HCT116 (cell line): ENCODE results near the gene RPL36AL. TPM values are rescaled to one million over a fixed set of nuclear protein-coding genes. Genes with fewer than 3 reads are reported as not detected.

Source experiments
- EGR1 ChIP-seq: IDR thresholded peaks from 2 replicates; pipeline ENCODE4 v1.6.1; 2012; ENCODE audit warnings: low read depth
- EZH2 ChIP-seq: fragments of 200-600 bp; sonication (generic); IDR thresholded peaks from 2 replicates; pipeline ENCODE4 v1.6.1; 2017; ENCODE audit warnings: antibody characterized with exemption, mixed run types
- EZH2phosphoT487 ChIP-seq: fragments of 200-600 bp; IDR thresholded peaks from 2 replicates; pipeline ENCODE4 v1.6.1; 2018; ENCODE audit warnings: antibody characterized with exemption, borderline replicate concordance
- REST ChIP-seq: IDR thresholded peaks from 2 replicates; pipeline ENCODE4 v1.6.1; 2012; ENCODE audit warnings: low read depth
- SP1 ChIP-seq: IDR thresholded peaks from 2 replicates; pipeline ENCODE4 v1.6.1; 2012; ENCODE audit warnings: low read depth
- SRF ChIP-seq: IDR thresholded peaks from 2 replicates; pipeline ENCODE4 v1.6.1; 2012; ENCODE audit warnings: low read depth
- TCF7L2 ChIP-seq: IDR thresholded peaks from 2 replicates; pipeline ENCODE4 v1.7.0; 2011; ENCODE audit warnings: borderline replicate concordance, inconsistent platforms; ENCODE audit not compliant: insufficient read depth, insufficient read length; ENCODE audit errors: extremely low read depth
- ZFX ChIP-seq: fragments of 450-650 bp; IDR thresholded peaks from 2 replicates; pipeline ENCODE4 v1.6.1; 2017
- total RNA-seq: library from RNA; stranded (reverse); gene quantifications from one replicate; pipeline ENCODE4 v1.2.1, GENCODE V29; 2021; ENCODE audit not compliant: unreplicated experiment
- TF ChIP-seq, protein P1 (sequence below): IDR thresholded peaks from 2 replicates; pipeline ENCODE4 v1.6.1; 2011; ENCODE audit warnings: mild to moderate bottlenecking, low read length, moderate library complexity; ENCODE audit not compliant: insufficient replicate concordance; ENCODE audit errors: extremely low read depth

RPL36AL gene
- total RNA-seq, 1 experiment from 2014 or later, result 212 TPM

DNA sequence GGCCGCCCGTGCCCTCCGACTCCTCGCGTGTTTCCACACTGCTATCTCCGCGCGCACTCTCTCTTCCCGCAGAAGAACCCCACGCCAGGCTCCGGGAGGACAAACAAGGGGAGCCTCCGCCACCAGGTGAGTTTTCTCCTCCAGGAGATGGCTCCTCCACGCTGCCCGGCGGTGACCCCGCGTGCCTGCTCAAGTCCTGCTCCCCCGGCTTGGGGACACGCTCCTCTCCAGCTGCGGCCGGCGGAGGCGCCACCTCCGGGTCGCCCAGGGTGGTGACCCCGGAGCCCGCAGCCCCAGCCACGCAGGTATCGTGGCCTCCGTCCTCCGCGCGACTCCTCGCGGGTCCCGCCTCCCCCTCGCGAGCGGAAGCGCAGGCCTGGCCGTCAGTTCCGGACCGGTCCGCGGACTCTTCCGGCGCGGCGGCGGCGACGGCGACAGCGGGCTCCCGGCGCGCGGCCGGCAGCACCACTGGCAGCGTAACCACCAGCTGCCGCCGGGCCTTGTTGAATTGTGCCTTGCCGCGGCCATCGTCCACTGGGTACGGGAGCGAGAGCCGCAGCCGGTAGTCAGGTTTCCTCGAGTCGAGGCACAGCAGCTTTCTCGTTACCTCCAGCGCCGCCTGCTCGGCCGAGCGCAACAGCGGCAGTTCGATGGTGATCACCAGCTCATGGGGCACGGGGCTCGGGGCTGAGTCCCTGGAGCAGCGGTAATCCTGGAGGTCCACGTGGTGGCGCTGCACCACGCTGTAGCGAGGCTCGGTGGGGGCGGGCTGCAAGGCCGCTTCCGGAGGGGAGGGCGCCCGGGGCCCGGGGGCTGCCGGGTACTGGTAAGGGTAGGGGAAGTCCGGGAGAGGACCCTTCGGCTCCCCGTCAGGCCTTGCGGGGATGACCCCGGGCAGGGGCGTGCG is 13.5 kb upstream of the RPL36AL start (continued):
- TF ChIP-seq EGR1, result peak; percentile 92
- no peak for TF ChIP-seq EZH2phosphoT487
- TF ChIP-seq TCF7L2, result no peak
- no peak for TF ChIP-seq REST
- no peak for TF ChIP-seq SP1
- TF ChIP-seq, protein P1, sequence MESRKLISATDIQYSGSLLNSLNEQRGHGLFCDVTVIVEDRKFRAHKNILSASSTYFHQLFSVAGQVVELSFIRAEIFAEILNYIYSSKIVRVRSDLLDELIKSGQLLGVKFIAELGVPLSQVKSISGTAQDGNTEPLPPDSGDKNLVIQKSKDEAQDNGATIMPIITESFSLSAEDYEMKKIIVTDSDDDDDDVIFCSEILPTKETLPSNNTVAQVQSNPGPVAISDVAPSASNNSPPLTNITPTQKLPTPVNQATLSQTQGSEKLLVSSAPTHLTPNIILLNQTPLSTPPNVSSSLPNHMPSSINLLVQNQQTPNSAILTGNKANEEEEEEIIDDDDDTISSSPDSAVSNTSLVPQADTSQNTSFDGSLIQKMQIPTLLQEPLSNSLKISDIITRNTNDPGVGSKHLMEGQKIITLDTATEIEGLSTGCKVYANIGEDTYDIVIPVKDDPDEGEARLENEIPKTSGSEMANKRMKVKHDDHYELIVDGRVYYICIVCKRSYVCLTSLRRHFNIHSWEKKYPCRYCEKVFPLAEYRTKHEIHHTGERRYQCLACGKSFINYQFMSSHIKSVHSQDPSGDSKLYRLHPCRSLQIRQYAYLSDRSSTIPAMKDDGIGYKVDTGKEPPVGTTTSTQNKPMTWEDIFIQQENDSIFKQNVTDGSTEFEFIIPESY, result peak; percentile 31
- TF ChIP-seq ZFX, result peak; percentile 88
- TF ChIP-seq EZH2, result no peak
- TF ChIP-seq SRF, result 0 out of 2 replicates have a peak, but pooled peaks have one; percentile 21
- TF ChIP-seq, all 23 proteins: peak for 13
